Measurements from ENCODE around the gene MRPL53.
"Not testable (repeated sequence)": the region's sequence is repeated elsewhere in the genome, so short reads cannot be mapped to it uniquely, and the experiment has no call there.

The MRPL53 gene

DNA sequence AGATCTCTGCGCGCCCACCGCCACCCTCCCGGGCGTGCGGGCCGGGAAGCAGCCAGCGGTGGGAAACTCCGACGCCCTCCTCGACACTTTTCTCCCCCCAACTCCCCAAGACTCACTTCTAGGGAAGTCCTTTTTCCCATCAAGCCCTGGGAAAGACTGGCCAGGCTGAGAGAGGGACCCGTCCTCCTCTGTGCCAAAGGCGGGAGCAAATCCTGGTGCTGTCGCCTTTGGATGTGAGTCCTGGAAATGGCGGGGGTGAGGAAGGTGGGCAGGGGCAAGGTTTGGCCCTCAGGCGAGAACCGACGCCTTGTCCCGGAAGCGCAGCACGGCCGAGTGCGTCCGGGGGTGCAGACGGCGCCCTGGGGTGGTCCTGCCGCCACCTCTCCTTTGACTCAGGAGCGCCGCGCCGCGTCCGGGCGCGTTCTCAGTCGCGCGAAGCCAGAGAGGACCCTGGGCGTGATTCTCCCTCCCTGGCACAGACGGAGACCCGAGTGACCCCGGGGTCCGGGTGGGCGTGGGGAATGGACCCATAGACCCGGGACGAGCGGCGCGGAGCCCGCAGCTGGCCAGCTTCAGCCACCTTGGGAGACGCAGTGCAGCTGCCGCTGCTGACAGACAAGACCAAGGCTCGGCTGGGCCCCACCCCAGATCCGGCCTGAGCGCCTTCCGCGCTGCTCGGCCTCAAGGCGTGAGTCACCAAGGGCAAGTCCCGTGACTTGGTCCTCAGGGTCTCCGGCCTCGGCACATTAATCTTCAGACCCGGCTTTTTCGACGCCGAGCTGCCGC is 30.4 kb upstream of the MRPL53 start:
- no peak for DNase-seq (ENCODE audit: low read depth)

DNA sequence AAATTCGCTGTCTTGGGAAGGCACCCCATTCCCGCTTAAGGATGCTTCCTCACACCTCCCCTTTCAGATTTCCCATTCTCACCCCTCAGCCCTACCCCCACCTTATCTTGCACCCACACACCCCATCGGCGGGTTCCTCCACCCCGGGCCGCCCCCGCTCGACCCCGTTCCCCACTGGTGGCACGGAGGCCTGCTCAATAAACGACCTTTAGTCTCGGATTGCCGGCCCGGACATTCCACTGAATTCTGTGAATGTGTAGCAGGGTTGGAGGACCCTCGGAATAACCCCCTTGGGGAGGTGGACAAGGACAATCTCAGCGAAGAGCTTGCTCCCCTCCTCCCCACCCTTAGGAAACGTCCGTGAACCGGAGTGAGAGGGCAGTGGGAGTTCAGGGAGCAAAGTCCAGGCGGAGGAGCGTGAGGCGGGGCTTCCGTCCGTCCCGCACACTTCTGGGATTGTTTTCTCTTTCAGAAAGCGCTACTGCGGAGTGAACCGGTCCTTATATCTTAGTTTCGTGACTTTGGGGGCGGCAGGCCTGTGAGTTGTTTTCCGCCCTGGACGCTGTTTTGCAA is 29.8 kb upstream of the MRPL53 start:
- no peak for DNase-seq (ENCODE audit: low read depth)

DNA sequence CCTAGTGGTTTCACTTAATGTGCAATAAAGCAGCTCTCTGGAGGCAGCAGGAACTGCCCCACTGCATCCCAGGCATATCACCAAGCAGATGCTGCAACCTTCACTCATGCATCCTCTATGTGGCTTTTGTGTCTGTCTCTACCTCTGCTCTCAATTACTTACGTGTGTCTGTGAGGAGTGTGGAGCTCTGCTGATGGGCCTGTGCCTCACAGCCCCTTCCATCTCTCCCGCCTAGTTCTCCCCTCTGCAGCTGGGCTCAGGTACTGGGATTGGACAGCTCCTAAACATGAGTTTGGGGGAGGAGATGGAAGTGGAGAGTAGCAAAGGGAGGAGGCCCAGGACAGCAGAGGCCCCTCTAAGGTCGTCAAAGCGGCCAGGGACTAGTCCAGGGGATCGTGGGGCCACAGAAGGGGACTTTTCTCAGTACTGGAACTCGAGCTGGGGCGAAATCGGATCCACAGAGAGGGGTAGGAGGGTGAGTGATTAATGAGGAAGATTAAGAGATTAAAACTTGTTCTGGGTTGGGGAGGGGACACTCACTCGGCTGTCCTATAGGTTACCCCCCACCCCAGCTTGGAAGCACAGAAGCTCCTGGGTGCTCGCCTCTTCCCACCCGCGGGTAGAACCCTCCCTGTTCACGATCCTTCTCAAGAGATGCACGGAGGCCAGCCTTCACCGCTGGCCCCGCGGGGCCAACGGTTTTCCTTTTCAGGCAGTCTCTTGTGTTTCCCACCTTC is 29.0 kb upstream of the MRPL53 start:
- DNase-seq (ENCODE audit: low read depth) = no peak

- DNase-seq (ENCODE audit: low read depth) = no peak
Measured at GRCh38 chr2:74500578-74500946, 28.1 kb upstream of the MRPL53 start.

DNA sequence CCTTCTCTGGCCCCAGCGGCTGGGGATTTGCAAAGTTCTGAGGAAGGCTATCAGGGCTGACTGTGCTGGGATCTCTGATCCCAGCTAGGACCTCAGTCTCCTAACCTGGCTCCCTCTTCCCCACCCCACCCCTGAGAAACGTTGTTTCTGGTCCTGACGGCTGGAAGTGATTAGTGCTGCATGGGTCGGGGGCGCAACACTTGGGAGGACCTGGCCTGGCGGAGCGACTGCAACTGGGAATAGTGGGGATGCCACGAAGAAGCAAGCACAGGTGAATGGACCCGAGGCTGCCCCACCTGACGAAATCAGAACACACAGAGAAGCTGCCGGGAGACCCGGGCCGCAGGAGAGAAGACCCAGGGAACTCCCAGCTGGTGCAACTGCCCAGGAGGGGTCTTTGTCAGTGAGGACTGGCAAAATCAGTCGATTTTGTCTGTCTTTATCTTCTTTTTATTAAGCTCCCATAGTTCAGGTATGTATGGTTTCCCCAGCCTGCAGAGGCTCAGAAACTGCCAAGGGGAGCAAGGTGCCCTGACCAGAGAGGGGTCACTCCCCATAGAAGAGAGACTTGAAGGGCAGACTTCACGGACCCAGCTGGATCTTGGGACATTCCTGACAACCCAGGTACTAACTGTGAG is 27.6 kb upstream of the MRPL53 start:
- DNase-seq (ENCODE audit: low read depth) = no peak

DNA sequence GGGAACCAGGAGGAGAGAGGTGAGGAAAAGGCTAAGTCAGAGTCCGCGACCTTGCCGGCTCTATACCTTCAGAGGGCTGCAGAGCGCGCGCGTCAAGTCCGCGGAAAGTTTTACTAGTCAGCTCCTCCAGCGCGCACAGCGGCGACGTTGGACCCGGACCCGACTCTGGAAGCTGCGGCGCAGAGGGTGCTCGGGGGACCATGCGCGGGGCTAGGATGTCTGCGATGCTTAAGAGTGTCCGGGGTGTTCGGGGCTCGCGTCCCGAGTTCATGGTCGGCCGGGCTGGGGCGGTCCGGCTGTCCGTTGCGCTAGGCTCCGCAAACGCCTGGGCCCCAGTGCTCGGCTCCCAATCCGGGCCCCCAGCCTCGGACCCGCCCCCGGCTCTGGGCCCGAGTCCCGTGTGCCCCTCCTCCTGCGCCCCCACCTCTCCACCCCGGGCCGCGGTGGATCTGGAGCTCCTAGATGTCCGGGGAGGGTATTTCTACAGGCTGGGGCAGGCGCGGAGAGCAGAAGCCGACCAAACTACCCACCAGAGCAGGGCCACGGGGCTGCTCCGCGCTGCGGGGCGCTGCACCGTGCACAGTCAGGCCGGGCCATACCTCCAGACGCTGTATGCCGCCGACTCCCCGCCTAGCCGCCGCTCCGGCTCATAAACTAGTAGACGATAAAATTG is 26.9 kb upstream of the MRPL53 start, which contains the start of gene LBX2:
TSS of gene LBX2 (minus strand) at position 337 of the 673 bp plus-strand sequence. CDS start at position 271, 66 bp downstream.
- DNase-seq (ENCODE audit: low read depth) = no peak

- peak; percentile 39 for DNase-seq (ENCODE audit: low read depth)
Measured at GRCh38 chr2:74498500-74499266, 26.2 kb upstream of the MRPL53 start.

- no peak for DNase-seq (ENCODE audit: low read depth)
Measured at GRCh38 chr2:74497777-74498499, 25.5 kb upstream of the MRPL53 start.

- DNase-seq (ENCODE audit: low read depth) = no peak
Measured at GRCh38 chr2:74496997-74497776, 24.7 kb upstream of the MRPL53 start.

DNA sequence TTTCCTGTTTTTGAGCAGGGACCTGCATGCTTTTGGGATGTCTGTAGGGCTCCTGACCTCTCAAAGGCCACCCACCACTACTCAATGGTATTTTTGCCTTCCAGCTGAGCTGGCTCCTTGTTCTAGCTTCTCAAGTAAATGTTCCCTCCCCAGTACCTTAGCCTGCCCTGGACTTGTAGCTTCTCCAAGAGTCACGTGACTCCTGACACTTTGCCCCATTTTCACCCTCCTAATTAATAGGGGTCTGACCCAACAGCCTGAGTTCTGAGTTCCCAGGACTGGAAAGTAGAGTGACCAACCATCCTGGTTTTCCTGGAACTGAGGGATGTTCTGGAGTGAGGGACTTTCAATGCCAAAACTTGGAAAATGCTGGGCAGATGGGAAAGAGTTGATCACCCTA is 23.0 kb upstream of the MRPL53 start:
- no peak for DNase-seq (ENCODE audit: low read depth)

GRCh38 chr2:74493546-74493945 is 21.1 kb upstream of the MRPL53 start:
- no peak for DNase-seq (ENCODE audit: low read depth)

DNA sequence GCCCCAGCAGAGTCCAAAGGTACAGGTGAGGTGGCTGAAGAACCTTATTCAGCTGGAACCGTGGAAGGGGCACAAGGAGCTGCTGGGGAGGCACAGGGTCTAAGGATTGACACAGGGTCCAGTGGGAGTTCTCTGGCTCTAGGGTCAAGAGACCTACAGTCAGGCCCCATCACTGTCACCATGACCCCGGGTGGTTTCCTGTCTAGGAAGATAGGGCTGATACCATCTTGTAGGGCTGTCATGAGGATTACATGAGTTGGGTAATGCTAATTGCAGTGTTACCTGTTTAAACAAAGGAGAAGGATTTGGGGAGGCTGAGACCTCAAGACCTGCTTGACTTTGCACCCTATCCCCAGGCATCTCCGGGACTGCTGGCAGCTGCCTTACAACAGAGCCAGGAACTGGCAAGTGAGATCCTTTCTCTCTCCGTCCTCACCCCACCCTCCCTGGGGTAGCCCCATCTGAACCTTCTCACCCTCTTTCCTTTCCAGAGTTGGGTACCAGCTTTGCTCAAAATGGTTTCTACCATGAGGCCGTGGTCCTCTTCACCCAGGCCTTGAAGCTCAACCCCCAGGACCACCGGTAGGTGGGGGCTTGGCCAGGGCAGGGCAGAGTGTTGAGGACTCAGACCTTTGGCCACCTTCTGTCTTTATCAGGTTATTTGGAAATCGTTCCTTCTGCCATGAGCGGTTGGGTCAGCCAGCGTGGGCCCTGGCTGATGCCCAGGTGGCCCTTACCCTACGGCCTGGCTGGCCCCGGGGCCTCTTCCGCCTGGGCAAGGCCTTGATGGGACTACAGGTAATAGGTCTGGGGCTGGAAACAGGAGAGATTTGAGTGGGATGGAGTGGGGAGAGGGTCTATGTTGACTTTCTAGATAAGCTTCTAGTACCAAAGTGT is 19.4 kb upstream of the MRPL53 start:
- no peak for DNase-seq (ENCODE audit: low read depth)

- no peak for DNase-seq (ENCODE audit: low read depth)
Measured at GRCh38 chr2:74489906-74490305, 17.4 kb upstream of the MRPL53 start.

- DNase-seq (ENCODE audit: low read depth) = no peak
Measured at GRCh38 chr2:74488643-74489481, 16.4 kb upstream of the MRPL53 start.

GRCh38 chr2:74486141-74486540 is 13.7 kb upstream of the MRPL53 start:
- DNase-seq (ENCODE audit: low read depth) = no peak

DNA sequence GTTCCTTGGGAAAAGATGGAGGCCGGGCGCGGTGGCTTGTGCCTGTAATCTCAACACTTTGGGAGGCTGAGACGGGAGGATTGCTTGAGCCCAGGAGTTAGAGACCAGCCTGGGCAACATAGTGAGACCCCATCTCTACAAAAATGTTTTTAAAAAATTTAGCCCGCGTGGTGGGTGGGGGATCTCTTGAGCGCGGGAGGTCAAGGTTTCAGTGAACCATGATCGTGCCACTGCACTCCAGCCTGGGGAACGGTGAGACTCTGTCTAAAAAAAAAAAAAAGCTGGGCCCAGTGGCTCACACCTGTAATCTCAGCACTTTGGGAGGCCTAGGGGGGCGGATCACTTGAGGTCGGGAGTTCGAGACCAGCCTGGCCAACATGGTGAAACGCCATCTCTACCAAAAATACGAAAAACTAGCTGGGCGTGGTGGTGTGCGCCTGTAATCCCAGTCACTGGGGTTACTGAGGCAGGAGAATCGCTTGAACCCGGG is 11.2 kb upstream of the MRPL53 start:
- DNase-seq (ENCODE audit: low read depth) = not testable (repeated sequence)

DNA sequence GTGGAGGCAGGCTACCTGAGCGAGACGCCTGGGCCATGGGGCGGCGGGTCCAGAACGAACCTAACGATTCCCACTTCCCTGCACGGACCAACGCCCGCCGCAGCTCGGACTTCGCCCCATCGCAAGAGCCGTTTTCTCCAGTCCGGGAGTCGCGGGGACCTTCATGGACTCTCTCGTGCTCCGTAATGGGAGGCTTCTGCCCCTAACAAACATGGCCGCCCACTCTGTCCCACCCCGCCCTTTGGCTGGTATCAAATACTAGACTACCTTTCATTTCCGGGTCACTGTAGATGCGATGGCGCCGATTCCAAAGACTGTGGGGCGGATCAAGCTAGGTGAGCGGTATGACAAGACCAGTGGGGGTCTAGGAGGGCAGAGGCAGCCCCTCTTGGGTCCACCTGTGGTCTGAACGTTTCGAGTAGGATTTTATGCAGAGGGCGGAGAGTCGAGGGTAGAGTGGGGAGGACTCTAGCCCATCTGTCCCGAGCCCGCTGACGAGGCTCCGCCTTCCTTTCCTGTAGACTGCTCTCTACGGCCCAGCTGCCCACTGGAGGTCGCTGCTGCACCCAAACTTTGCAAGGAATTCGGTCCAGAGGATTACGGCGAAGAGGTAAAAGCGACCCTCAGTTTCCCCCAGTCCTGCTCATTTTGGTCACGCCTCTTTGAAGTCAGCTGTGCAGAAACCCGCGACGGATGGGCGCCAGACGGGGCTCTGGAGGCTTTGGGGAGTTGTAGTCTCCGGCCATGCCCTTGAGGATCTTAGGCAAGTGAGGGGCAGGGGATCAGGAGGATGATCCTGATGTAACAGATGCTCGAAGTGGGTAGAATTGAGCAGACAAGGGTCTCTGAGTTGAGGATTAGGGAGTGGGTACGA is 10.6 kb upstream of the MRPL53 start, which contains the start of the genes CCDC142 and TTC31:
TSS of gene CCDC142 (minus strand) at position 198 of the 874 bp plus-strand sequence. CDS start at position 37, 161 bp downstream.
TSS of gene TTC31 (plus strand) at position 281 of the 874 bp plus-strand sequence. CDS start at position 296, 15 bp downstream.
- peak; percentile 88 for DNase-seq (ENCODE audit: low read depth)
